Renal cortex interstitium (tissue), 15 donors: ENCODE data around the gene HENMT1. TPM values are rescaled to one million over a fixed set of nuclear protein-coding genes. Genes with fewer than 3 reads are reported as not detected.
A peak's percentile ranks its signal among the peaks of the same experiment; 100 is the strongest.
"Not testable (repeated sequence)": the region's sequence is repeated elsewhere in the genome, so short reads cannot be mapped to it uniquely, and the experiment has no call there.

Experiments used
- DNase-seq, 11 donors: peaks; one replicate each; pipeline ENCODE4 v3.0.0-alpha.2; 2013; ENCODE audit warnings: low read depth in 9 of 11, low spot score in 4 of 11; ENCODE audit errors: extremely low read depth in 1 of 11
- long read RNA-seq, 16 experiments: transcript quantifications; one replicate each; lab custom pipeline, GENCODE V29; 2026
- polyA plus RNA-seq, 3 donors: library from polyadenylated mRNA; unstranded; fragments of 120-200 nt; gene quantifications; one replicate each; pipeline ENCODE4 v1.2.1, GENCODE V29; 2013; ENCODE audit not compliant: insufficient read length in 3 of 3

HENMT1 gene
- polyA plus RNA-seq, result 10 to 100 TPM; 11.1 to 13.0 (median 11.6) TPM
- long read RNA-seq, donor 1, partial matches to known transcripts, result 30 of 54 reads
- long read RNA-seq, donor 1, other reads (novel, unspliced or antisense), result 23 of 54 reads
- long read RNA-seq, donor 2, result 0 reads
- long read RNA-seq, donor 3, partial matches to known transcripts, result 0 of 4 reads
- long read RNA-seq, donor 3, other reads (novel, unspliced or antisense), result 0 of 4 reads
- long read RNA-seq, donor 4, result 0 reads
- long read RNA-seq, donor 5, result 0 reads
- long read RNA-seq, donor 6, partial matches to known transcripts, result 0 of 2 reads
- long read RNA-seq, donor 6, other reads (novel, unspliced or antisense), result 0 of 2 reads
- long read RNA-seq, donor 7, partial matches to known transcripts, result 0 of 2 reads
- long read RNA-seq, donor 7, other reads (novel, unspliced or antisense), result 0 of 2 reads
- long read RNA-seq, donor 8, partial matches to known transcripts, result 0 of 4 reads
- long read RNA-seq, donor 8, other reads (novel, unspliced or antisense), result 0 of 4 reads
- long read RNA-seq, donor 9, partial matches to known transcripts, result 0 of 5 reads
- long read RNA-seq, donor 9, other reads (novel, unspliced or antisense), result 0 of 5 reads
- long read RNA-seq, donor 10, partial matches to known transcripts, result 0 of 4 reads
- long read RNA-seq, donor 10, other reads (novel, unspliced or antisense), result 0 of 4 reads
- long read RNA-seq, donor 11, partial matches to known transcripts, result 0 of 7 reads
- long read RNA-seq, donor 11, other reads (novel, unspliced or antisense), result 0 of 7 reads
- long read RNA-seq, donor 12, partial matches to known transcripts, result 0 of 1 reads
- long read RNA-seq, donor 12, other reads (novel, unspliced or antisense), result 0 of 1 reads
- long read RNA-seq, donor 13, transcript HENMT1-202 (8 exons, 1,874 nt), result major isoform, 10 of 11 reads
- long read RNA-seq, donor 13, partial matches to known transcripts, result 0 of 11 reads
- long read RNA-seq, donor 13, other reads (novel, unspliced or antisense), result 0 of 11 reads
- long read RNA-seq, donor 14, partial matches to known transcripts, result 0 of 6 reads
- long read RNA-seq, donor 14, other reads (novel, unspliced or antisense), result 0 of 6 reads
- long read RNA-seq, donor 15, partial matches to known transcripts, result 0 of 2 reads
- long read RNA-seq, donor 15, other reads (novel, unspliced or antisense), result 0 of 2 reads
- long read RNA-seq, donor 16, transcript HENMT1-203 (8 exons, 1,696 nt), result major isoform, 5 of 8 reads
- long read RNA-seq, donor 16, partial matches to known transcripts, result 0 of 8 reads
- long read RNA-seq, donor 16, other reads (novel, unspliced or antisense), result 0 of 8 reads

- peak in 10 of 11 donors; percentile 46 to 76 (median 61) for DNase-seq
Measured at GRCh38 chr1:108661030-108661609, at the start of gene HENMT1. TSS of gene HENMT1 (minus strand) at chr1:108661093. CDS start at chr1:108659884, 1,209 bp downstream.

- no peak for DNase-seq
Measured at GRCh38 chr1:108708691-108709660, 48.1 kb upstream of the HENMT1 start.

- no peak for DNase-seq
Measured at GRCh38 chr1:108706643-108707042, 45.8 kb upstream of the HENMT1 start.

- no peak for DNase-seq
Measured at GRCh38 chr1:108704496-108704895, 43.6 kb upstream of the HENMT1 start.

GRCh38 chr1:108703939-108704338, 43.0 kb upstream of the HENMT1 start:
- DNase-seq, result no peak

- not testable (repeated sequence) for DNase-seq
Measured at GRCh38 chr1:108702109-108702508, 41.2 kb upstream of the HENMT1 start.

- DNase-seq, result no peak
Measured at GRCh38 chr1:108701176-108701849, 40.4 kb upstream of the HENMT1 start.

- DNase-seq, result no peak
Measured at GRCh38 chr1:108699375-108700332, 38.8 kb upstream of the HENMT1 start.

DNA sequence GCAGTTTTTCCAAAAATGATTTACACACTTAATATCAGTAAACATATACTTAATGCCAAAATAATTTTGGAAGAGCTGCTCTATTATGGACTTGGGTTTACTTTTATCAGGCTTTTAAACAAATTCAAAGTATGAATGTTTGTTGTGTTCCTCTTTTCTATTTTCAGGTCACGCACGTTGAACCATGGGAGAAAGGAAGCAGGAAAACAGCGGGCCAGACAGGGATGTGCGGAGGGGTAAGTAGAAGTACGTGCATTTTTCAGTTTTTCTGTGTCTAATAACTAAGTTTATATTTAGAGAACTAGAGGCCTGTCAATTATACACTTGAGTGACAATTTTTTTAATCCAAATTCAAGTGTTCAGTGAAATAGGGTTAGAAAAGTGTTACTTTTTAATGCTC, 34.6 kb upstream of the HENMT1 start:
- no peak for DNase-seq

- DNase-seq, result peak; percentile 52 to 75 (median 68)
Measured at GRCh38 chr1:108692724-108693655, 32.1 kb upstream of the HENMT1 start.

DNA sequence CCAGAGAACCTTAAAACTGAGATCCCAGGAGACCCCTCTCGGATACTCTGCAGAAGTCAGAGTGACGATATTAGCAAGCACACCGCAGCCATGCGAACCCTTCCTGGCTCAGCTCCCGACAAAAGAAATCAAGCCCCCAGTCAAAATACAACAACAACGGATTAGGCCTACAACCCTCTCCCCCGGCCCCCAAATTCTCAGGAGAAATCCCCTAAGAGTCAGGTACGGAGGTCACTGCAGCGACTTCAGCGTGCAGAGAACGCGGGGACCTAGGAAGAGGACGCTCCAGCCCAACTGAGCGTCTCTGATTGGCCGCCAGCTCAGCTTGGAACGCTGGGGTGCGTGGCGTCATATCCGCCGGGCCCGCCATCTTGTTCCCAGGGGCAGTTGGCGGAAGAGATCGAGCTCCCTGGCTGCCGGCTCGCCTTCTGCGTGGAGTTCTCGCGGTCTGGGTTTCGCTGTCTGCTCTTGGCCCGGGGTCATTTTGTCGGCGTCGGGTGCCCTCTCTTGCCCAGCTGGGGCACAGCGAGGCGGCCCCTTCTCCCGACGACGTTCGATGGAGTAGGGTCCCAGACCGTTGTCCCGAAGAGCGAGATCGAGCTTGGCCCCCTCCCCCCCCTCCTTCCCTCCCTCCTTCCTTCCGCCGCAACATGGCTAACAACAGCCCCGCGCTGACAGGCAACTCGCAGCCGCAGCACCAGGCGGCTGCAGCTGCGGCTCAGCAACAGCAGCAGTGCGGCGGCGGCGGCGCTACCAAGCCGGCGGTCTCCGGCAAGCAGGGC, 31.2 kb upstream of the HENMT1 start, which contains the start of gene PRPF38B:
TSS of gene PRPF38B (plus strand) at position 369 of the 782 bp plus-strand sequence. CDS start at position 651, 282 bp downstream.
- DNase-seq, result peak; percentile 79 to 94 (median 91)

- DNase-seq, result peak in 3 of 11 donors; percentile 32 to 65 (median 46)
Measured at GRCh38 chr1:108691128-108691941, 30.4 kb upstream of the HENMT1 start.
